ENCODE measurements around the gene ZBED1.

ZBED1 gene

DNA sequence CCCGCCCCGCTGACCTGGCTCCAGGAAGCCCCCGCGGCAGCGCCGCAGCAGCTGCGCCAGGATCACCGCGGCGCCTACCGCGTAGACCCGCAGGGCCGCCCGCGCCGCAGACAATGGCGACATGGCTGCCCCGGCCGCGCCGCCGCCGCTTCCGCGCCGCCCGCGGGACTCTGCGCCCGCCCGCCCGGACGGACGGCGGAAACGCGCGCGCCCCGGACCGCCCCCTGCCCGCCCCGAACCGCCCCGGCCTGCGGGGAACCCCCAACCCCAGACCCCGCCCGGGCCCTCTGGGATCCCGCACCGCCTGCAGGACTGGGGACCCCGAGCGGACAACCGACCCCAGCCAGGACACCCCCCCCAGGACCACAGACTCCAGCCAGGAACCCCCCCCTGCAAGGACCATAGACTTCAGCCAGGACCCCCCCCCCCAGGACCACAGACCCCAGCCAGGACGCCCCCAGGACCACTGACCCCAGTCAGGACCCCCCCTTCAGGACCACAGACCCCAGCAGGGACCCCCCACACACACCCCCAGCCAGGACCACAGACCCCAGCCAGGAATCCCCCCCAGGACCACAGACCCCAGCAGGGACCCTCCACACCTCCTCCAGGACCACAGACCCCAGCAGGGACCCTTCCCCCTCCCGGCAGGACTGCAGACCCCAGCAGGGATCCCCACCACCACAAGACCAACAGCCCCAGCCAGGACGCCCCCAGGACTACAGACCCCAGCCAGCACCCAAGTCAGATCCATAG is at the start of gene ZBED1, which contains the start of gene DHRSX:
ZBED1 (minus strand) TSS at position 174 of the 756 bp plus-strand sequence. CDS start 10,257 bp downstream, outside the sequence.
DHRSX (minus strand) TSS at position 174 of the 756 bp plus-strand sequence; CDS start at position 123, 51 bp downstream.
- DNase-seq (ENCODE audit: low spot score), result peak; percentile 55
- no peaks in the 10 kb centered on the region for H3K9me3 Mint-ChIP-seq
- H3K4me1 Mint-ChIP-seq (ENCODE audit: low read depth), result peaks cover 21% of the 10 kb centered on the region
- H3K27ac Mint-ChIP-seq, result peak within 1 kb of the TSS; percentile 85
- no peaks in the 10 kb centered on the region for H3K27me3 Mint-ChIP-seq (ENCODE audit: low read depth)
- H3K36me3 Mint-ChIP-seq (ENCODE audit: low read depth), result peaks cover 11% of the 10 kb centered on the region
- peak within 1 kb of the TSS; percentile 87 for H3K4me3 Mint-ChIP-seq

DNA sequence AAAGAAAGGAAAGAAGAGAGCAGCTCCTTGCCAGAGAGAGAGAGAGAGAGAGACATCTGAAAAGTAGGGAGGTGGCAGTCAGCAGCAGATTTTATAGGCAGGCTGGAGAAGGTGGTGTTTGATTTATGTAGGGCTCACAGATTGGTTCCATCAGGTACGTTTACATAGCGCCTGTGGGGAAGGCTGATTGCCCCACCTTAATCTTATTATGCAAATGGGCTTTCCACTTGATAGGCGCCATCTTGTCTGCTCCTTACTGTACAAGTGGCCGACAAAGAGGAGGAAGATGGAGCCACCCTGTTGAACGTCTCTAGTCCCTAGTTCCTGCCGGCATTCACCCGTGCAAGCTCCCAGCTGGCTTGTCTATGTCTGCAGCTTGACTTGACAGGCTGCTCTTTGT is 49.1 kb upstream of the ZBED1 start:
- H3K4me1 Mint-ChIP-seq (ENCODE audit: low read depth), result no peaks in the 10 kb centered on the region
- no peak for DNase-seq (ENCODE audit: low spot score)
- H3K4me3 Mint-ChIP-seq, result no peak overlapping the region
- no peaks in the 10 kb centered on the region for H3K9me3 Mint-ChIP-seq
- no peak overlapping the region for H3K27ac Mint-ChIP-seq
- no peaks in the 10 kb centered on the region for H3K36me3 Mint-ChIP-seq (ENCODE audit: low read depth)
- no peaks in the 10 kb centered on the region for H3K27me3 Mint-ChIP-seq (ENCODE audit: low read depth)

DNA sequence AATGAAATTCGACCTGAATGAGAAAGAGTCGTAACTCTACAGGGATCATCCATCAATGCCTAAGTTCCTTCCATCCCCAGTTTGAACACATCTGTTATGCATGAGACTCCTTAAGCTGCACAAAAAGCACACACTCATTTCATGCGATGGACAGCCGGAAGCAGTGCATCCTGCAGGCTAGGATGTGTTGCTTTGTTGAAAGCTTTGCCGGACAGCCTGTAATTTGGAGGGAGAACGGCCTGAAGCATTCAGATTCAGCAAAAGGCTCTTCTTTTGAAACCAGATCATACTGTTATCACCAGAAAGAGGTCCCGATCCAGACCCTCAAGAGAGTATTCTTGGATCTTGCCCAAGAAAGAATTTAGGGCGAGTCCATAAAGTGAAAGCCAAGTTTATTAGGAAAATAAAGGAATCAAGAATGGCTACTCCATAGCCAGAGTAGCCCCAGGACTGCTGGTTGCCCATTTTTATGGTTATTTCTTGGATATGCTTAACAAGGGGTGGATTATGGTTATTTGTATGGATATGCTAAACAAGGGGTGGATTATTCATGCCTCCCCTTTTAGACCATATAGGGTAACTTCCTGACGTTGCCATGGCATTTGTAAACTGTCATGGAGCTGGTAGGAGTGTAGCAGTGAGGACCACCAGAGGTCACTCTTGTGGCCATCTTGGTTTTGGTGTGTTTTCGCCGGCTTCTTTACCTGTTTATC is 48.1 kb upstream of the ZBED1 start:
- Mint-ChIP-seq H3K27me3 (ENCODE audit: low read depth) (no peaks in the 10 kb centered on the region), H3K36me3 (ENCODE audit: low read depth) (no peaks in the 10 kb centered on the region), H3K4me3 (no peak overlapping the region), H3K4me1 (ENCODE audit: low read depth) (no peaks in the 10 kb centered on the region), H3K9me3 (no peaks in the 10 kb centered on the region), H3K27ac (no peak overlapping the region)
- DNase-seq (ENCODE audit: low spot score), result no peak

DNA sequence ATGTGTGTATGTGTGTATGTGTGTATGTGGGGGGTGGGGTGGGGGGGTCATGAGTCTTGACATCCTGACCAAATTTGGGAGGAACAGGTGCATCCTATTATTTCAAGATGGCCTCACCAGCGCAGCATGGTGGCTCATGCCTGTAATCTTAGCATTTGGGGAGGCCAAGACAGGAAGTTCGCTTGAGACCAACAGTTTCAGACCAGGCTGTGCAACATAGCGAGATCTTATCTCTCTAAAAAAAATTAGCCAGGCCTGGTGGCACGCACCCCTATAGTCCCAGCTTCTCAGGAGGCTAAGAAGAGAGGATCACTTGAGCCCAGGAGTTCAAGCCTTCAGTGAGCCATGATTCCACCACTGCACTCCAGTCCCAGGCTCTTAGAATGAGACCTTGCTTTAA is 47.0 kb upstream of the ZBED1 start:
- Mint-ChIP-seq H3K27me3 (ENCODE audit: low read depth) (no peaks in the 10 kb centered on the region), H3K4me3 (no peak overlapping the region), H3K27ac (no peak overlapping the region), H3K9me3 (no peaks in the 10 kb centered on the region), H3K4me1 (ENCODE audit: low read depth) (no peaks in the 10 kb centered on the region), H3K36me3 (ENCODE audit: low read depth) (no peaks in the 10 kb centered on the region)
- no peak for DNase-seq (ENCODE audit: low spot score)

DNA sequence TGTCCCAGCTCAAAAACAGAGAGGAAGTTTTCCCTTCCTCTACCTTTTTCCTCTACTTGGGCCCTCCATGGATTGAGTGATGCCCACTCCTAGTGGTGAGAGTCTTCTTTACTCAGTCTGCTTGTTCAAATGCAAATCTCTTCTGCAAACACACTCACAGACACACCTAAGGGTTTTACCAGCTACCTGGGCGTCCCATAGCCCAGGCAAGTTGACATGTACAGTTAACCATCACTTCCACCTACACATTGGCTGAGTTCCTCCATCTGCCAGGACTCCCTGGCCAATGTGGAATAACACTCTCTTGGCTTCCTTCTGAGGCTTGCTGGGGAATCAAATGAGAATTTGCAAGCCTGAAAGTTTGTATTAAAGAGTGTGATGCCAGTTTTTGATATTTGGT is 45.7 kb upstream of the ZBED1 start:
- H3K27me3 Mint-ChIP-seq (ENCODE audit: low read depth), result no peaks in the 10 kb centered on the region
- no peaks in the 10 kb centered on the region for H3K36me3 Mint-ChIP-seq (ENCODE audit: low read depth)
- H3K4me3 Mint-ChIP-seq, result no peak overlapping the region
- H3K9me3 Mint-ChIP-seq, result no peaks in the 10 kb centered on the region
- no peak overlapping the region for H3K27ac Mint-ChIP-seq
- no peaks in the 10 kb centered on the region for H3K4me1 Mint-ChIP-seq (ENCODE audit: low read depth)
- DNase-seq (ENCODE audit: low spot score), result no peak

DNA sequence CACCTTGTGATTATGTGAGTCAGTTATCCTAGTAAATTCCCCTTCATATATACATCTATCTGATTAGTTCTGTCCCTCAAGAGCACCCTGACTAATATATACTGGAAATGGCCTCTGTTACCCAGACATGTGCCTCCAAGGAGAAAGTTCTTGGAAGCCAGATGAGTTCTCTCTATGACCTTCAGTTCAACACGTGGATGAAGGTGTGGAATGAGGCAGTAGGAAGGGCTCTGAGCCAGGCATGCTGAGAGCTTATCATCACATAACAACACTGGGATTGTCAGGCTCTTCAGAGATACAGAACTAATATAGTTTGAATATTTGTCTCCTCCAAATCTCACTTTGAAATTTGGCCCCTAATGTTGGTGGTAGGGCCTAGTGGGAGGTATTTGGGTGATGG is 44.4 kb upstream of the ZBED1 start:
- DNase-seq (ENCODE audit: low spot score), result no peak
- H3K36me3 Mint-ChIP-seq (ENCODE audit: low read depth), result no peaks in the 10 kb centered on the region
- no peaks in the 10 kb centered on the region for H3K9me3 Mint-ChIP-seq
- H3K4me3 Mint-ChIP-seq, result no peak overlapping the region
- H3K4me1 Mint-ChIP-seq (ENCODE audit: low read depth), result no peaks in the 10 kb centered on the region
- no peaks in the 10 kb centered on the region for H3K27me3 Mint-ChIP-seq (ENCODE audit: low read depth)
- no peak overlapping the region for H3K27ac Mint-ChIP-seq

DNA sequence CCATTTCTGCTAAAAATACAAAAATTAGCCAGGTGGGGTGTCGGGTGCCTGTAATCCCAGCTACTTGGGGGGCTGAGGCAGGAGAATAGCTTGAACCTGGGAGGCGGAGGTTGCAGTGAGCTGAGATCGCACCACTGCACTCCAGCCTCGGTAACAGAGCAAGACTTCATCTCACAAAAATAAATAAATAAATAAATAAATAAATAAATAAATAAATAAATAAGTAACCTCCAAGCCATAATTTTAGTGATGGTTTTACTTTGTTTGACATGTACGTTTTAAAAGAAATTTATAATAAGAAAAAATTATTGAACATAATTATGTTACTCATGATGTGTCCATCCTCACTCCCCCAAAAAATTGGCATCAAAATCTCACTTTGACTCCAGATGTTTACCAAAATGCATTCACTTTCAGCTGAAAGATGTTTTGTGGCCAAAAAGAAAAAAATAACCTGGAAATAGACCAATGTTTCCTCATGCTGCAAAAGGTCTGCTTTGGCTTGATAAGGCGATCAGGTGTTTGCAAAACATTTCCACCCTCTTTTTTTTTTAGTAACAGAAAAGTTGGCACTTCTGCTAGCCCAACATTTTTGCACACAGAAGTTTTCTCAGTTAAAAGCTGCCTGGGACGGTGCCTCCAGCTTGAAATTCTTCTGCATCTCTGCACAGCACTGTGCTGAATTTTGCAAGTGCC is 42.2 kb upstream of the ZBED1 start:
- DNase-seq (ENCODE audit: low spot score), result no peak
- H3K27me3 Mint-ChIP-seq (ENCODE audit: low read depth), result no peaks in the 10 kb centered on the region
- H3K9me3 Mint-ChIP-seq, result no peaks in the 10 kb centered on the region
- no peaks in the 10 kb centered on the region for H3K4me1 Mint-ChIP-seq (ENCODE audit: low read depth)
- H3K27ac Mint-ChIP-seq, result no peak overlapping the region
- no peak overlapping the region for H3K4me3 Mint-ChIP-seq
- H3K36me3 Mint-ChIP-seq (ENCODE audit: low read depth), result no peaks in the 10 kb centered on the region

DNA sequence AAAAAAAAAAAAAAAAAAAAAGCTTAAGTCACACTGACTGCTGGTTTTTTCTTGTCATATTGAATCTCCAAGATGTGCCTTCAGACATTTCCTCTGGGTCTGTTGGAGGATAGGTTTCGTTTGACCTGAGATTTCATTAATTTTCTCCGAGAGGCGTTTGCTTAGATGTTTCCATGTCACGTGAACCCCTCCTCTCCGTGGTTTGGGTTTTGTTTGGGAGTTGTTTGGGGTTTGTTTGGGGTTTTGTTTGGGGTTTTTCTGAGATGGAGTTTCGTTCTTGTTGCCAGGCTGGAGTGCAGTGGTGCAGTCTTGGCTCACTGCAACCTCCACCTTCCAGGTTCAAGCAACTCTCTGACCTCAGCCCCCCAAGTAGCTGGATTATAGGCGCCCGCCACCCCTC is 40.8 kb upstream of the ZBED1 start:
- H3K27ac Mint-ChIP-seq, result no peak overlapping the region
- no peaks in the 10 kb centered on the region for H3K4me1 Mint-ChIP-seq (ENCODE audit: low read depth)
- H3K27me3 Mint-ChIP-seq (ENCODE audit: low read depth), result no peaks in the 10 kb centered on the region
- no peaks in the 10 kb centered on the region for H3K36me3 Mint-ChIP-seq (ENCODE audit: low read depth)
- no peak for DNase-seq (ENCODE audit: low spot score)
- H3K9me3 Mint-ChIP-seq, result no peaks in the 10 kb centered on the region
- no peak overlapping the region for H3K4me3 Mint-ChIP-seq

DNA sequence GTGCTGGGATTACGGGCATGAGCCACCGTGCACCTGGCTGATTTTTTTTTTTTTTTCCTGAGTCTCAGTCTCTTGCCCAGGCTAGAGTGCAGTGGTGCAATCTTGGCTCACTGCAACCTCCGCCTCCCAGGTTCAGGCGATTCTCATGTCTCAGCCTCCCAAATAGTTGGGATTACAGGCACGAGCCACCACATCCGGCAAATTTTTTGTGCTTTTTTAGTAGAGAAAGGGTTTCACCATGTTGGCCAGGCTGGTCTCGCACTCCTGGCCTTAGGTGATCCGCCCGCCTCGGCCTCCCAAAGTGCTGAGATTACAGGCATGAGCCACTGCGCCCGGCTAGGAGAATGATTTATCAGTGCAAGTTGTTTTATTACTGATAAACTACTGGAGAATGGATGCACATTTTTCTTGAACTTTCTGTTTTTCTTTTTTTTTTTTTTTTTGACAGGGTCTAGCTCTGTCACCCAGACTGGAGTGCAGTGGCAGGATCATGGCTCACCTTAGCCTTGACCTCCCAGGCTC is 39.7 kb upstream of the ZBED1 start:
- no peaks in the 10 kb centered on the region for H3K36me3 Mint-ChIP-seq (ENCODE audit: low read depth)
- H3K4me3 Mint-ChIP-seq, result no peak overlapping the region
- H3K27ac Mint-ChIP-seq, result no peak overlapping the region
- DNase-seq (ENCODE audit: low spot score), result no peak
- no peaks in the 10 kb centered on the region for H3K4me1 Mint-ChIP-seq (ENCODE audit: low read depth)
- H3K27me3 Mint-ChIP-seq (ENCODE audit: low read depth), result no peaks in the 10 kb centered on the region
- no peaks in the 10 kb centered on the region for H3K9me3 Mint-ChIP-seq

DNA sequence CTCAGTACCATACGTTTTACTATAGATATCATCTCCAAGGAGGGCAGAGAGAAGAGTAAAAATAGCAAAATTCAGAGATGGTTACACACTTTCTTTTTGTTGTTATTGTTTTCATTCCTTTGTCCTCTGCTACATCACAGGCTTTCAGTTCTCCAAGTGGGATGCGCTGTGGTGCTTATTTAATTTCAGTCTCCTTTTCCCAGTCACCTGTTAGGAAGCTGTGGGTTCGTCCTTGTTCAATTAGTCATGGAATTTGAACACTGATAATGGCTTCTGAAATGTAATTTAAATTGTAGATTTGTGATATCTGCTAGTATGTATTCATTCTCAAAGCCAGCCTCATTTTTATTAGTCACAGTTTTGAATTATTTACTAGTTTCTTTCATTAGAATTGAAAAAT is 38.8 kb upstream of the ZBED1 start:
- no peak for DNase-seq (ENCODE audit: low spot score)
- H3K4me3 Mint-ChIP-seq, result no peak overlapping the region
- H3K4me1 Mint-ChIP-seq (ENCODE audit: low read depth), result no peaks in the 10 kb centered on the region
- H3K9me3 Mint-ChIP-seq, result no peaks in the 10 kb centered on the region
- no peaks in the 10 kb centered on the region for H3K27me3 Mint-ChIP-seq (ENCODE audit: low read depth)
- no peaks in the 10 kb centered on the region for H3K36me3 Mint-ChIP-seq (ENCODE audit: low read depth)
- no peak overlapping the region for H3K27ac Mint-ChIP-seq

DNA sequence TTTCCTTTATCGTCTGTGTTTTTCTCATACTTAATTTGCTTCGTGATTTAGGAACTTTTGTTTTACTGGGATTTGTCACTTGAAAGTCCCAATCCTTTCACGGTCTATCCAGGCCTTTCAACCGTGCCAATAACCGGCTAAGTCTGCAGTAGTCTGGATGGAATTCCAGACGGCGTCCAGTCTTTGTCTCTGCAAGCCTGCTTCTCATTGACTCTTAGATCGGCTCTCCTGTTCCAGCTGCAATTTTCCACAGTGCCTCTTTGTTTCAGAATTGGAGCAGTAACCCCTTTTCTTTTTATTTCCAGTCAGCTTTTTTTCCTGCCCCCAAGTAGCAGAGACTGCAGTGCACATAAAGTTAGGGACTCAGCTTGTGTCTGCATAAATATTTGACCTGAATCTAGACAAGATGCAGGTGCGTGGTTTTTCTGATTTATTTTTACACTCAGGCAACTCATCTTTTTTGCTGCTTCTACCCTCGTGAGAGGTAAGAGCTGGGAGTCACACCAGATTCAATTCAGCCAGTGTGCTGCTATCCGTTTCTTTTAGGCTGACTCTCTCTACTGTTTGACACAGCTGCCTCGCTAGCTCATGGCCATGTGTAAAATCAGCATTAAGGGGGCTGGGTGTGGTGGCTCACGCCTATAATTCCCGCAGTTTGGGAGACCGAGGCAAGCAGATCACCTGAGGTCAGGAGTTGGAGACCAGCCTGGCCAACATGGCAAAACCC is 37.4 kb upstream of the ZBED1 start:
- no peak for DNase-seq (ENCODE audit: low spot score)
- Mint-ChIP-seq H3K4me3 (no peak overlapping the region), H3K27me3 (ENCODE audit: low read depth) (no peaks in the 10 kb centered on the region), H3K36me3 (ENCODE audit: low read depth) (no peaks in the 10 kb centered on the region), H3K27ac (no peak overlapping the region), H3K9me3 (no peaks in the 10 kb centered on the region), H3K4me1 (ENCODE audit: low read depth) (no peaks in the 10 kb centered on the region)

DNA sequence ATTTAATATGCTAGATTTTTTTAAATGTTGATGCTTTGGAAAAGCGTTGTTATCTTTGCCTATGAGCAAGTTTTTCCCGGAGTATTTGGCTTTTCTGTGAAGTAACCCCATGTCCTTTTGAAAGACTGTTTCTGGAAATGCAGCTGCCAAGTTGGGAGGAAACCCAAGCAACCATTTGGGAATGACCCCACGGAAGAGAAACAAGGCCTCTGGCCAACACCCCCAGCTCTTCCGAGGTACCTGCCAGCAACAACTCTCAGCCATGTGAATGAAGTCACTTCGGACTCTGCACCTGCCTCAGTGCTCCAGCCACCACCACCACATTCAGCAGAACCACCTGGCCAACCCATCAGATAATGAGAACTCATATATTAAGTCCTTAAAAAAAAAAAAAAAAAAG is 36.2 kb upstream of the ZBED1 start:
- H3K36me3 Mint-ChIP-seq (ENCODE audit: low read depth), result no peaks in the 10 kb centered on the region
- no peaks in the 10 kb centered on the region for H3K27me3 Mint-ChIP-seq (ENCODE audit: low read depth)
- no peak for DNase-seq (ENCODE audit: low spot score)
- no peak overlapping the region for H3K4me3 Mint-ChIP-seq
- H3K9me3 Mint-ChIP-seq, result no peaks in the 10 kb centered on the region
- no peaks in the 10 kb centered on the region for H3K4me1 Mint-ChIP-seq (ENCODE audit: low read depth)
- H3K27ac Mint-ChIP-seq, result no peak overlapping the region

DNA sequence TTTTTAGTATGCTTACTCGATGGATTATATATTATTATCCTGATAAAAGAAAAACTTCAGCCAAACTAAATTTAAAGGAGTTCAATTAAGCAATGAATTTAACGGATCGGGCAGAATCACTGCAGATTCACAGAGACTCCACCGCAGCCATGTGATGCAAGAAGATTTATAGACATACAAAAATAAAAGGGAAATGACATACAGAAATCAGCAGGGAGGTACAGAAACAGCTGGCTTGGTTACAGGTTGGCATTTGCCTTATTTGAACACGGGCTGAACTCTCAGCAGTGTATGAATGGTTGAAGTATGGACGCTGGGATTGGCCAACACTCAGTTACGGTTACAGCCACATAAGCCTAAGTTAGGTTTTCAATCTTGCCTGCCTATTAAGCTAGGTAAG is 35.4 kb upstream of the ZBED1 start:
- Mint-ChIP-seq H3K36me3 (ENCODE audit: low read depth) (no peaks in the 10 kb centered on the region), H3K27ac (no peak overlapping the region)

More for the DNA sequence above, 35.4 kb upstream of the ZBED1 start:
- Mint-ChIP-seq H3K27me3 (ENCODE audit: low read depth) (no peaks in the 10 kb centered on the region), H3K9me3 (no peaks in the 10 kb centered on the region), H3K4me3 (no peak overlapping the region), H3K4me1 (ENCODE audit: low read depth) (no peaks in the 10 kb centered on the region)
- no peak for DNase-seq (ENCODE audit: low spot score)
